ENCODE data around the gene TSC22D3. TPM values are rescaled to one million over a fixed set of nuclear protein-coding genes. Genes with fewer than 3 reads are reported as not detected.
A peak's percentile ranks its signal among the peaks of the same experiment; 100 is the strongest.

TSC22D3 gene
- total RNA-seq, 6 experiments from 2014 or later = 11.0 to 17.8 (median 12.2) TPM

DNA sequence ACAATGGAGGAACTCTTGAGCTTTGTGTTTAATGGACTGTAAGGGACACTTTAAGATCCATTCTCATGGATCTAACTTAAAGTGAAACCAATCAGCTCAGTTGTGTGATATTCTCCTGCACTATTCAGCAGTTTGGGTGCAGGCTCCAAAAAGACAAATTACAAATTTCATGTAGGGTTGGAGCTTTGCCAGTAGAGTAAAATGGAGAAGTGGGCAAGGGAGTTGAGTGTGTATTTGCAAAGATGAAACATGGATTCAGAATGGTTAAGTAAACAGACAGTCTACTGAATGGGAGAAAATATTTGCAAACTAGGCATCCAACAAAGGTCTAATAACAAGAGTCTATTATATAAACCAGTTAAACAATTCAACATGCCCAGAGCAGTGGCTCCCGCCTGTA lies 28.8 kb upstream of the TSC22D3 start:
- Mint-ChIP-seq H3K36me3 (ENCODE audit: low read depth) (no peaks in the 10 kb centered on the region), H3K27me3 (ENCODE audit: insufficient read depth) (peaks cover 3% of the 10 kb centered on the region), H3K27ac (no peak overlapping the region), H3K4me1 (ENCODE audit: low read depth) (no peaks in the 10 kb centered on the region), H3K4me3 (no peak overlapping the region), H3K9me3 (no peaks in the 10 kb centered on the region)
- no peak for DNase-seq
- TF ChIP-seq, protein P1, sequence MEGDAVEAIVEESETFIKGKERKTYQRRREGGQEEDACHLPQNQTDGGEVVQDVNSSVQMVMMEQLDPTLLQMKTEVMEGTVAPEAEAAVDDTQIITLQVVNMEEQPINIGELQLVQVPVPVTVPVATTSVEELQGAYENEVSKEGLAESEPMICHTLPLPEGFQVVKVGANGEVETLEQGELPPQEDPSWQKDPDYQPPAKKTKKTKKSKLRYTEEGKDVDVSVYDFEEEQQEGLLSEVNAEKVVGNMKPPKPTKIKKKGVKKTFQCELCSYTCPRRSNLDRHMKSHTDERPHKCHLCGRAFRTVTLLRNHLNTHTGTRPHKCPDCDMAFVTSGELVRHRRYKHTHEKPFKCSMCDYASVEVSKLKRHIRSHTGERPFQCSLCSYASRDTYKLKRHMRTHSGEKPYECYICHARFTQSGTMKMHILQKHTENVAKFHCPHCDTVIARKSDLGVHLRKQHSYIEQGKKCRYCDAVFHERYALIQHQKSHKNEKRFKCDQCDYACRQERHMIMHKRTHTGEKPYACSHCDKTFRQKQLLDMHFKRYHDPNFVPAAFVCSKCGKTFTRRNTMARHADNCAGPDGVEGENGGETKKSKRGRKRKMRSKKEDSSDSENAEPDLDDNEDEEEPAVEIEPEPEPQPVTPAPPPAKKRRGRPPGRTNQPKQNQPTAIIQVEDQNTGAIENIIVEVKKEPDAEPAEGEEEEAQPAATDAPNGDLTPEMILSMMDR (IDR thresholded peaks at IDR 0.05) = no peak

DNA sequence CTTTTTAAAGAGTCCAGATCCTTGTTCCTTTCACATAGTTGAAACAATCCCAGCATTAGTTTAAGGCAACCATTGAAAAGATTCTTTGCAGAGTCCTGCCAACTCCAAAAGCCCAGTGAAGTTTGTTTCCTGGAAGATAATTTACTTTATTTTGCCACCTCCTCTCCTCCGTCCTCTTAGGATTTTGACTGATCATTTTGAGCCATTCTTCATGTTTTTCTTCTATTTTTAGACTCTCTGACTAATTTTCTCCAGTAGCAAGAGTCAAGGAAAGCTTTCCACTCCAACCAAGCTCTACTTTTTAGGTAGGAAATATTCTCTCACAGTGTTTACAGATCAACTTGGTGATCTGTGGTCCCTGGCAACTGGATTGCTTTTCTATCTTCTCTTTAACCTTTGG lies 12.2 kb upstream of the TSC22D3 start:
- TF ChIP-seq, protein P1 (IDR thresholded peaks at IDR 0.05) = no peak
- no peak overlapping the region for H3K27ac Mint-ChIP-seq
- H3K4me3 Mint-ChIP-seq = no peak overlapping the region
- H3K27me3 Mint-ChIP-seq (ENCODE audit: insufficient read depth) = peaks cover 10% of the 10 kb centered on the region
- no peak for DNase-seq
- H3K4me1 Mint-ChIP-seq (ENCODE audit: low read depth) = no peaks in the 10 kb centered on the region
- no peaks in the 10 kb centered on the region for H3K36me3 Mint-ChIP-seq (ENCODE audit: low read depth)
- H3K9me3 Mint-ChIP-seq = no peaks in the 10 kb centered on the region

DNA sequence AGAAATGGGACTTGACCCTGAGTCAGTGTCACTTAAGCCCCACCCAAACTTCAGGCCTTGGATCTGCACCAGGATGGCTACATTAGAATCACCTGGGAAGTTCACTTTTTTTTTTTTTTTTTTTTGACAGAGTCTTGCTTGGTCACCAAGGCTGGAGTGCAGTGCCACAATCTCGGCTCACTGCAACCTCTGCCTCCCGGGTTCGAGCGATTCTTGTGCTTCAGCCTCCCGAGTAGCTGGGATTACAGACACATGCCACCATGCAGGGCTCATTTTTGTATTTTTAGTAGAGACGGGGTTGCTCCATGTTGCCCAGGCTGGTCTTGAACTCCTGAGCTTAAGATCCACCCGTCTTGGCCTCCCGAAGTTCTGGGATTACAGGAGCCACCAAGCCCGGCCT lies 4.9 kb upstream of the TSC22D3 start:
- Mint-ChIP-seq H3K4me3 (no peak overlapping the region), H3K4me1 (ENCODE audit: low read depth) (peaks cover 12% of the 10 kb centered on the region), H3K36me3 (ENCODE audit: low read depth) (no peaks in the 10 kb centered on the region), H3K9me3 (no peaks in the 10 kb centered on the region), H3K27me3 (ENCODE audit: insufficient read depth) (peaks cover 7% of the 10 kb centered on the region), H3K27ac (no peak overlapping the region)
- TF ChIP-seq, protein P1 (IDR thresholded peaks at IDR 0.05) = no peak
- no peak for DNase-seq

DNA sequence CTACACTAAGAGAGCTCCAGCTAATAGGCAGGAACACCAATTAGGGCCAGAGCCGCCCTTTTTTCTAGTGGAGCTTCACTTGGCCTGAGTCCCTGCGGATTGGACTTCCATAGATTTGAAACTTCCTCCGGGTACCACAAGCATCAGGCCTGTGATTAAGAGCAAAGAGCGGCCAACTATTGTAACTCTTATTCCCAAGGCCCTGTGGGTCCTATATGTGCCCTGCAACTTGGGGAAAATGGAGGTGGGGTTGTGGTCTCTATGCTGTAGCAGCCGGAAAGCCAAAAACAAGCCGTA lies 1.9 kb upstream of the TSC22D3 start, which contains the start of gene NCBP2L:
NCBP2L (plus strand) TSS at position 198 of the 297 bp plus-strand sequence. CDS start 16,488 bp downstream, outside the sequence.
- Mint-ChIP-seq H3K36me3 (ENCODE audit: low read depth) (no peaks in the 10 kb centered on the region), H3K27ac (no peak within 1 kb of the TSS), H3K4me1 (ENCODE audit: low read depth) (peaks cover 12% of the 10 kb centered on the region), H3K4me3 (peak within 1 kb of the TSS; percentile 87), H3K9me3 (no peaks in the 10 kb centered on the region), H3K27me3 (ENCODE audit: insufficient read depth) (peaks cover 1% of the 10 kb centered on the region)
- TF ChIP-seq, protein P1 (IDR thresholded peaks at IDR 0.05) = peak; percentile 34; the same call in 1 of the 2 replicates
- no peak for DNase-seq

DNA sequence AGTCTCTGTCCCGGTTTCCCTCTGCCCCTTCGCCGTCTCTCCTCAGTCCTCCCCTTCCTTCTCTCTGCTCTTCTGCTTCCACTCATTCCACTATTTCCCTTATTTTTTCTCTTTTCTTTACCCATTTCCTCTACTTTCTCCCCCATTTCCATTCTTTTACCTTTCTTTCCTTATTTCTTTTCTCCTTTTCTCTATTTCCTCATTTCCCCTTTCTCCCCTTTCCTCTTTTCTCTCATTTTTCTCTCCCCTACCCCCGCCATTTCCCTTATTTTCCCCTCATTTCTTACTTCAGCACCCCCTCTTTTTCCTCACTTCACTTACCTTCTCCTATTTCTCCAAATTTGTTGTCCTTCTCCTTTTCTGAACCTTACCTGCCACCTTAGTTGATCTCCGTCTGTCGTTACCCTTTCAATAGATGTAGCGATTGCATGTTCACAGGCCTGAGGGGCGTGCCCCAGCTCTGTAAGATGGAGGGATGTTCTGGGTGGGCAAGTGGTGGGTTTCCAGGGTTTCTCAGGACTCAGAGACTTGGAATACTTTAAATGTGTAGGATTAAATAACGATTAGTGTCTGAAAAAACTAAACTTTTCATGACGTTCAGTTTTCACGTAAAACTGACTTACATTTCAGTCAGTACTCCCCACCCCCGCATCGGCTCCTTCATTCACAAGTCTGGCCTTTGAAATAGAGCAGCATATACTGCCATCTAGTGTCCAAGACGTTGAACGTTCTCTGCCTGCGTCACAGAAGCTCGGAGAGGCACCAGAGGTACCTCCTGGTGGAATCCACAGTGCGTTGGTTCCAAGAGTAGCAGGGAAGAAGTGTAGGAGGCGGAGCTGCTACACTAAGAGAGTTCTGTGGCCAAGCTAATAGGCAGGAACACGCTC lies 1.3 kb upstream of the TSC22D3 start:
- DNase-seq = peak; percentile 84
- Mint-ChIP-seq H3K36me3 (ENCODE audit: low read depth) (no peaks in the 10 kb centered on the region), H3K4me1 (ENCODE audit: low read depth) (peaks cover 12% of the 10 kb centered on the region), H3K4me3 (peak overlapping the region; percentile 87), H3K27ac (no peak overlapping the region), H3K27me3 (ENCODE audit: insufficient read depth) (peaks cover 1% of the 10 kb centered on the region), H3K9me3 (no peaks in the 10 kb centered on the region)
- TF ChIP-seq, protein P1 (IDR thresholded peaks at IDR 0.05) = peak; percentile 80

All from HFFc6 (cell line).